DMS53 treated with DMSO at 0.1 percent for 48 hours (cell line): Measurements from ENCODE around the gene CRTC1.

Source experiments
- DNase-seq: peaks from one replicate; lab custom pipeline; 2025; ENCODE audit not compliant: unreplicated experiment; lab: John Stamatoyannopoulos, UW

Gene CRTC1

GRCh38 chr19:18683109-18683957 lies at the start of gene CRTC1:
Gene CRTC1 (plus strand): TSS chr19:18683680. CDS start chr19:18683703, 23 bp downstream.
- DNase-seq: peak; percentile 49

- no peak for DNase-seq
These were observed 48.7 kb upstream of the CRTC1 start for GRCh38 chr19:18634612-18635297.

GRCh38 chr19:18635831-18636182 lies 47.7 kb upstream of the CRTC1 start:
- DNase-seq: no peak

GRCh38 chr19:18636183-18636968 lies 47.1 kb upstream of the CRTC1 start:
- peak; percentile 85 for DNase-seq

GRCh38 chr19:18636969-18637629 lies 46.4 kb upstream of the CRTC1 start, which contains the start of gene KLHL26:
Gene KLHL26 (plus strand): TSS chr19:18637028. CDS start chr19:18637055, 27 bp downstream.
- DNase-seq: no peak

- peak; percentile 29 for DNase-seq
These were observed 45.5 kb upstream of the CRTC1 start for GRCh38 chr19:18637673-18638630.

GRCh38 chr19:18639706-18640243 lies 43.7 kb upstream of the CRTC1 start:
- no peak for DNase-seq

- DNase-seq: no peak
These were observed 39.1 kb upstream of the CRTC1 start for GRCh38 chr19:18644196-18645034.

- DNase-seq: no peak
These were observed 38.4 kb upstream of the CRTC1 start for GRCh38 chr19:18645035-18645511.

GRCh38 chr19:18646535-18647370 lies 36.7 kb upstream of the CRTC1 start:
- no peak for DNase-seq

- DNase-seq: no peak
These were observed 36.1 kb upstream of the CRTC1 start for GRCh38 chr19:18647371-18647767.

- no peak for DNase-seq
These were observed 35.7 kb upstream of the CRTC1 start for GRCh38 chr19:18647807-18648206.

GRCh38 chr19:18648973-18649315 lies 34.5 kb upstream of the CRTC1 start:
- DNase-seq: no peak

- no peak for DNase-seq
These were observed 34.0 kb upstream of the CRTC1 start for GRCh38 chr19:18649371-18650020.

- no peak for DNase-seq
These were observed 33.5 kb upstream of the CRTC1 start for GRCh38 chr19:18650021-18650390.

GRCh38 chr19:18650468-18651041 lies 32.9 kb upstream of the CRTC1 start:
- no peak for DNase-seq

- DNase-seq: no peak
These were observed 32.2 kb upstream of the CRTC1 start for GRCh38 chr19:18651300-18651699.
